ENCODE measurements around the gene MACROD1. TPM values are rescaled to one million over a fixed set of nuclear protein-coding genes. Genes with fewer than 3 reads are reported as not detected.

The MACROD1 gene
- total and polyA plus RNA-seq, 4 experiments from 2014 or later: 5.0 to 8.7 (median 7.3) TPM

GRCh38 chr11:64100360-64100759 lies 65.6 kb downstream of the MACROD1 start:
- CTCF ChIA-PET (ENCODE audit: partially characterized antibody): no interaction called here
- Mint-ChIP-seq H3K27me3 (peaks cover 0 to 4% of the 10 kb centered on the region in 2 donors), H3K4me3 (no peak overlapping the region), H3K9me3 (no peaks in the 10 kb centered on the region), H3K36me3 (no peaks in the 10 kb centered on the region), H3K4me1 (no peaks in the 10 kb centered on the region), H3K27ac (no peak overlapping the region)
- H3K4me3 ChIP-seq (ENCODE audit: low read length in 2 of 2): no peak overlapping the region
- no peaks in the 10 kb centered on the region for H3K36me3 ChIP-seq (ENCODE audit: insufficient read depth, low read length)
- intact Hi-C loops (cut with micrococcal nuclease): no loop called here
- no peaks in the 10 kb centered on the region for H3K4me1 ChIP-seq (ENCODE audit: insufficient read depth, low read length)
- POLR2A ChIA-PET (ENCODE audit: partially characterized antibody): no interaction called here
- H3K9me3 ChIP-seq (ENCODE audit: control insufficient read depth in 1 of 2, low read length in 2 of 2): no peaks in the 10 kb centered on the region
- no peaks in the 10 kb centered on the region for H3K27me3 ChIP-seq (ENCODE audit: insufficient read depth, low read length)
- no peak overlapping the region for H3K27ac ChIP-seq (ENCODE audit: low read depth, low read length)
- no peak for DNase-seq

GRCh38 chr11:64099436-64099835 lies 66.5 kb downstream of the MACROD1 start:
- H3K9me3 ChIP-seq (ENCODE audit: control insufficient read depth in 1 of 2, low read length in 2 of 2): no peaks in the 10 kb centered on the region
- H3K36me3 ChIP-seq (ENCODE audit: insufficient read depth, low read length): no peaks in the 10 kb centered on the region
- Mint-ChIP-seq H3K36me3 (no peaks in the 10 kb centered on the region), H3K4me3 (no peak overlapping the region), H3K4me1 (no peaks in the 10 kb centered on the region), H3K27me3 (peaks cover 0 to 4% of the 10 kb centered on the region in 2 donors), H3K9me3 (no peaks in the 10 kb centered on the region), H3K27ac (peak overlapping the region in 1 of 7 donors; percentile 39)
- ChIA-PET CTCF (ENCODE audit: partially characterized antibody) (no interaction called here), POLR2A (ENCODE audit: partially characterized antibody) (no interaction called here)
- intact Hi-C loops (cut with micrococcal nuclease): no loop called here
- DNase-seq: no peak
- H3K4me3 ChIP-seq (ENCODE audit: low read length in 2 of 2): no peak overlapping the region
- no peaks in the 10 kb centered on the region for H3K4me1 ChIP-seq (ENCODE audit: insufficient read depth, low read length)
- H3K27me3 ChIP-seq (ENCODE audit: insufficient read depth, low read length): no peaks in the 10 kb centered on the region
- no peak overlapping the region for H3K27ac ChIP-seq (ENCODE audit: low read depth, low read length)

GRCh38 chr11:64098318-64098831 lies 67.5 kb downstream of the MACROD1 start:
- H3K27me3 ChIP-seq (ENCODE audit: insufficient read depth, low read length): no peaks in the 10 kb centered on the region
- H3K4me3 Mint-ChIP-seq: no peak overlapping the region
- ChIA-PET POLR2A (ENCODE audit: partially characterized antibody) (no interaction called here), CTCF (ENCODE audit: partially characterized antibody) (no interaction called here)
- peak overlapping the region in 1 of 7 donors; percentile 25 for H3K27ac Mint-ChIP-seq
- H3K9me3 Mint-ChIP-seq: no peaks in the 10 kb centered on the region
- H3K4me1 ChIP-seq (ENCODE audit: insufficient read depth, low read length): no peaks in the 10 kb centered on the region
- H3K4me1 Mint-ChIP-seq: no peaks in the 10 kb centered on the region
- H3K36me3 Mint-ChIP-seq: no peaks in the 10 kb centered on the region
- H3K9me3 ChIP-seq (ENCODE audit: control insufficient read depth in 1 of 2, low read length in 2 of 2): no peaks in the 10 kb centered on the region
- H3K27me3 Mint-ChIP-seq: peaks cover 0 to 4% of the 10 kb centered on the region in 2 donors
- H3K36me3 ChIP-seq (ENCODE audit: insufficient read depth, low read length): no peaks in the 10 kb centered on the region
- DNase-seq: no peak
- intact Hi-C loops (cut with micrococcal nuclease): no loop called here
- H3K4me3 ChIP-seq (ENCODE audit: low read length in 2 of 2): no peak overlapping the region
- H3K27ac ChIP-seq (ENCODE audit: low read depth, low read length): no peak overlapping the region

GRCh38 chr11:64097468-64098317 lies 68.2 kb downstream of the MACROD1 start:
- peaks cover 0 to 4% of the 10 kb centered on the region in 2 donors for H3K27me3 Mint-ChIP-seq
- H3K9me3 Mint-ChIP-seq: no peaks in the 10 kb centered on the region
- Histone ChIP-seq H3K9me3 (ENCODE audit: control insufficient read depth in 1 of 2, low read length in 2 of 2) (no peaks in the 10 kb centered on the region), H3K4me3 (ENCODE audit: low read length in 2 of 2) (no peak overlapping the region), H3K4me1 (ENCODE audit: insufficient read depth, low read length) (no peaks in the 10 kb centered on the region), H3K36me3 (ENCODE audit: insufficient read depth, low read length) (no peaks in the 10 kb centered on the region), H3K27me3 (ENCODE audit: insufficient read depth, low read length) (no peaks in the 10 kb centered on the region), H3K27ac (ENCODE audit: low read depth, low read length) (no peak overlapping the region)
- H3K4me1 Mint-ChIP-seq: no peaks in the 10 kb centered on the region
- peak overlapping the region in 1 of 7 donors; percentile 25 for H3K27ac Mint-ChIP-seq
- no peaks in the 10 kb centered on the region for H3K36me3 Mint-ChIP-seq
- CTCF ChIA-PET (ENCODE audit: partially characterized antibody): no interaction called here
- no peak overlapping the region for H3K4me3 Mint-ChIP-seq
- DNase-seq: no peak
- intact Hi-C loops (cut with micrococcal nuclease): no loop called here
- POLR2A ChIA-PET (ENCODE audit: partially characterized antibody): no interaction called here

- H3K4me1 Mint-ChIP-seq: no peaks in the 10 kb centered on the region
- no peak overlapping the region for H3K4me3 ChIP-seq (ENCODE audit: low read length in 2 of 2)
Measured at GRCh38 chr11:64096835-64097234, 69.1 kb downstream of the MACROD1 start.

GRCh38 chr11:64095949-64096348 lies 70.0 kb downstream of the MACROD1 start:
- H3K27ac Mint-ChIP-seq: no peak overlapping the region
- H3K9me3 Mint-ChIP-seq: no peaks in the 10 kb centered on the region
- H3K27me3 Mint-ChIP-seq: peaks cover 0 to 4% of the 10 kb centered on the region in 2 donors
- no peaks in the 10 kb centered on the region for H3K4me1 Mint-ChIP-seq
- no peaks in the 10 kb centered on the region for H3K4me1 ChIP-seq (ENCODE audit: insufficient read depth, low read length)
- no peaks in the 10 kb centered on the region for H3K36me3 ChIP-seq (ENCODE audit: insufficient read depth, low read length)
- ChIA-PET CTCF (ENCODE audit: partially characterized antibody) (interaction anchor here (1.3 kb wide), 1 partner anchor 9 kb away, joined by 3 read pairs; no protein-coding TSS in a partner anchor), POLR2A (ENCODE audit: partially characterized antibody) (no interaction called here)
- H3K27ac ChIP-seq (ENCODE audit: low read depth, low read length): no peak overlapping the region
- H3K36me3 Mint-ChIP-seq: no peaks in the 10 kb centered on the region
- intact Hi-C loops (cut with micrococcal nuclease): no loop called here
- H3K4me3 Mint-ChIP-seq: no peak overlapping the region
- DNase-seq: no peak
- H3K27me3 ChIP-seq (ENCODE audit: insufficient read depth, low read length): no peaks in the 10 kb centered on the region
- no peaks in the 10 kb centered on the region for H3K9me3 ChIP-seq (ENCODE audit: control insufficient read depth in 1 of 2, low read length in 2 of 2)
- H3K4me3 ChIP-seq (ENCODE audit: low read length in 2 of 2): no peak overlapping the region

More at GRCh38 chr11:64096835-64097234, 69.1 kb downstream of the MACROD1 start:
- no peak for DNase-seq
- Mint-ChIP-seq H3K36me3 (no peaks in the 10 kb centered on the region), H3K27ac (no peak overlapping the region), H3K4me3 (no peak overlapping the region), H3K27me3 (peaks cover 0 to 4% of the 10 kb centered on the region in 2 donors), H3K9me3 (no peaks in the 10 kb centered on the region)
- H3K27ac ChIP-seq (ENCODE audit: low read depth, low read length): no peak overlapping the region
- H3K27me3 ChIP-seq (ENCODE audit: insufficient read depth, low read length): no peaks in the 10 kb centered on the region
- H3K4me1 ChIP-seq (ENCODE audit: insufficient read depth, low read length): no peaks in the 10 kb centered on the region
- H3K36me3 ChIP-seq (ENCODE audit: insufficient read depth, low read length): no peaks in the 10 kb centered on the region
- no peaks in the 10 kb centered on the region for H3K9me3 ChIP-seq (ENCODE audit: control insufficient read depth in 1 of 2, low read length in 2 of 2)
- POLR2A ChIA-PET (ENCODE audit: partially characterized antibody): no interaction called here
- intact Hi-C loops (cut with micrococcal nuclease): no loop called here
- CTCF ChIA-PET (ENCODE audit: partially characterized antibody): interaction anchor here (1.3 kb wide), 1 partner anchor 10 kb away, joined by 3 read pairs; no protein-coding TSS in a partner anchor

GRCh38 chr11:64095273-64095817 lies 70.6 kb downstream of the MACROD1 start:
- H3K4me3 Mint-ChIP-seq: no peak overlapping the region
- POLR2A ChIA-PET (ENCODE audit: partially characterized antibody): no interaction called here

More at GRCh38 chr11:64095273-64095817, 70.6 kb downstream of the MACROD1 start:
- CTCF ChIA-PET (ENCODE audit: partially characterized antibody): interaction anchor here (1.3 kb wide), 1 partner anchor 9 kb away, joined by 3 read pairs; no protein-coding TSS in a partner anchor
- H3K27ac ChIP-seq (ENCODE audit: low read depth, low read length): no peak overlapping the region
- H3K27ac Mint-ChIP-seq: peak overlapping the region in 1 of 7 donors; percentile 32
- no peak for DNase-seq
- no peak overlapping the region for H3K4me3 ChIP-seq (ENCODE audit: low read length in 2 of 2)
- H3K9me3 ChIP-seq (ENCODE audit: control insufficient read depth in 1 of 2, low read length in 2 of 2): no peaks in the 10 kb centered on the region
- H3K36me3 ChIP-seq (ENCODE audit: insufficient read depth, low read length): no peaks in the 10 kb centered on the region
- no peaks in the 10 kb centered on the region for H3K4me1 ChIP-seq (ENCODE audit: insufficient read depth, low read length)
- H3K36me3 Mint-ChIP-seq: no peaks in the 10 kb centered on the region
- no peaks in the 10 kb centered on the region for H3K27me3 ChIP-seq (ENCODE audit: insufficient read depth, low read length)
- peaks cover 0 to 4% of the 10 kb centered on the region in 2 donors for H3K27me3 Mint-ChIP-seq
- intact Hi-C loops (cut with micrococcal nuclease): no loop called here
- H3K9me3 Mint-ChIP-seq: no peaks in the 10 kb centered on the region
- H3K4me1 Mint-ChIP-seq: no peaks in the 10 kb centered on the region
